GM12878 (cell line): ENCODE results near the gene NDUFB7. TPM values are rescaled to one million over a fixed set of nuclear protein-coding genes. Genes with fewer than 3 reads are reported as not detected.

Experiments
- ATAC-seq: fragments of 200-7000 bp; cut with Tn5 transposase; 3 replicates; pipeline ENCODE4 v1.9.1; 2020; ENCODE audit warnings: mild to moderate bottlenecking, moderate library complexity
- BruUV-seq: library from RNA; stranded (reverse); fragments of 400-500 nt; replicated peaks from 2 replicates; lab custom pipeline; 2021; lab: Mats Ljungman, UMichigan
- CTCF ChIA-PET: fragments of 300-600 bp; sonication (Branson Sonifier 250); formaldehyde crosslinking; extraction: SDS; loops from one replicate; lab custom pipeline; 2021; ENCODE audit warnings: inconsistent platforms; lab: Yijun Ruan, JAX
- POLR2A ChIA-PET: fragments of 350-600 bp; formaldehyde crosslinking; extraction: SDS; loops from one replicate; lab custom pipeline; 2021; ENCODE audit warnings: inconsistent platforms; lab: Charles Lee
- RAD21 ChIA-PET: fragments of 300-600 bp; sonication (Branson Sonifier 250); formaldehyde crosslinking; loops from one replicate; lab custom pipeline; 2023; ENCODE audit warnings: antibody characterized with exemption; ENCODE audit not compliant: unreplicated experiment; lab: Charles Lee
- SMC1A ChIA-PET: fragments of 300-600 bp; sonication (Branson Sonifier 250); formaldehyde crosslinking; loops from one replicate; lab custom pipeline; 2023; ENCODE audit not compliant: unreplicated experiment, uncharacterized antibody; lab: Charles Lee
- DNase-seq: peaks from one replicate; pipeline ENCODE4 v3.0.0-alpha.2; 2011; ENCODE audit warnings: low read depth, low spot score
- FAIRE-seq: peaks from 3 replicates; lab custom pipeline; 2011; peaks lifted over from hg19 to GRCh38; lab: Jason Lieb, UNC
- H2AFZ ChIP-seq: 2 replicates; pipeline ENCODE4 v1.6.0; 2011; ENCODE audit warnings: low read depth, low read length, control low read depth; ENCODE audit not compliant: control insufficient read depth
- H3K27ac ChIP-seq: 2 replicates; pipeline ENCODE4 v1.5.1; 2011; ENCODE audit warnings: control low read depth; ENCODE audit not compliant: control insufficient read depth, insufficient read depth
- H3K27me3 ChIP-seq, 2 experiments: replicated peaks in 1 of 2; 2 replicates each; pipeline versions ENCODE4 v1.6.0 to v1.6.1; 2011; ENCODE audit warnings: low read length in 1 of 2; ENCODE audit not compliant: control insufficient read depth in 2 of 2, insufficient read depth in 2 of 2
- H3K36me3 ChIP-seq, 2 experiments: 2 replicates each; pipeline ENCODE4 v1.5.1; 2011; ENCODE audit warnings: low read length in 1 of 2; ENCODE audit not compliant: control insufficient read depth in 2 of 2, insufficient read depth in 2 of 2
- H3K4me1 ChIP-seq: 2 replicates; pipeline ENCODE4 v1.6.1; 2011; ENCODE audit warnings: mild to moderate bottlenecking, low read length, moderate library complexity, mixed read lengths; ENCODE audit not compliant: control insufficient read depth, insufficient read depth
- H3K4me2 ChIP-seq: 2 replicates; pipeline ENCODE4 v1.6.0; 2011; ENCODE audit warnings: control low read depth; ENCODE audit not compliant: control insufficient read depth, insufficient read depth
- H3K4me3 ChIP-seq: fragments of 200-600 bp; sonication (generic); 2 replicates; pipeline ENCODE4 v1.5.1; 2016
- H3K79me2 ChIP-seq: 2 replicates; pipeline ENCODE4 v1.6.0; 2011; ENCODE audit warnings: low read length; ENCODE audit not compliant: control insufficient read depth, insufficient read depth
- H3K9ac ChIP-seq: 2 replicates; pipeline ENCODE4 v1.8.0; 2011; ENCODE audit warnings: low read length, control low read depth, mixed read lengths; ENCODE audit not compliant: control insufficient read depth, insufficient read depth
- H3K9me3 ChIP-seq: replicated peaks from 3 replicates; pipeline ENCODE4 v1.5.1; 2011; ENCODE audit warnings: mild to moderate bottlenecking, low read length; ENCODE audit not compliant: control insufficient read depth, insufficient read depth
- H4K20me1 ChIP-seq: 2 replicates; pipeline ENCODE4 v1.6.0; 2011; ENCODE audit not compliant: control insufficient read depth, insufficient read depth
- BACH1 ChIP-seq: fragments of 450-650 bp; IDR thresholded peaks from 2 replicates; pipeline ENCODE4 v1.6.1; 2017; ENCODE audit warnings: mild to moderate bottlenecking, borderline replicate concordance
- CBX5 ChIP-seq: sonication (generic); IDR thresholded peaks from 2 replicates; pipeline ENCODE4 v1.6.1; 2016; ENCODE audit warnings: low read depth, moderate library complexity, mild to moderate bottlenecking, inconsistent platforms
- HDAC2 ChIP-seq: fragments of 200-600 bp; sonication (generic); IDR thresholded peaks from 2 replicates; pipeline ENCODE4 v1.6.1; 2017
- JUND ChIP-seq: IDR thresholded peaks from 2 replicates; pipeline ENCODE4 v1.6.1; 2012; ENCODE audit warnings: low read depth, mild to moderate bottlenecking, low read length, improper control_type of control experiment, moderate library complexity
- MXI1 ChIP-seq: fragments of 150-350 bp; IDR thresholded peaks from 2 replicates; pipeline ENCODE4 v1.6.1; 2011; ENCODE audit warnings: low read depth, mild to moderate bottlenecking, inconsistent platforms, low read length, improper control_type of control experiment
- PAX5 ChIP-seq: IDR thresholded peaks from 2 replicates; pipeline ENCODE4 v1.6.1; 2011; ENCODE audit warnings: low read depth, low read length, borderline replicate concordance
- POLR2A ChIP-seq: IDR thresholded peaks from 2 replicates; pipeline ENCODE4 v1.6.1; 2011; ENCODE audit warnings: low read depth, mild to moderate bottlenecking, low read length
- WRNIP1 ChIP-seq: IDR thresholded peaks from 2 replicates; pipeline ENCODE4 v1.6.1; 2011; ENCODE audit warnings: low read depth, low read length, improper control_type of control experiment, borderline replicate concordance
- WGBS: methylation state at CpG from one replicate; pipeline ENCODE4 v1.1.6; 2016; ENCODE audit warnings: low lambda C conversion rate; ENCODE audit not compliant: insufficient replicate concordance, insufficient coverage; ENCODE audit errors: missing lambda C conversion rate; 5-methylcytosine and 5-hydroxymethylcytosine counted together
- in situ Hi-C: fragments of 300-500 bp; cut with MboI; formaldehyde crosslinking; loops from 9 replicates; pipeline ENCODE4 v1.14.3; 2018; ENCODE audit warnings: mixed read lengths
- intact Hi-C: fragments of 100-400 bp; cut with micrococcal nuclease; formaldehyde crosslinking; loops from one replicate; pipeline ENCODE4 v1.14.2; 2022; ENCODE audit not compliant: unreplicated experiment
- polyA plus RNA-seq, 11 experiments: library from polyadenylated mRNA; depleted of rRNA in 4 of 11; unstranded in 6 of 11; stranded (reverse) in 5 of 11; fragments of >200 nt; fragmentation: Nextera tagmentation in 4 of 11; fragmentation: Illumina TruSeq in 1 of 11; extraction: Ambion mirVana in 4 of 11; extraction: Trizol in 1 of 11; gene quantifications; 1 replicate in 1 of 11; 2 replicates in 10 of 11; pipeline versions ENCODE4 v1.2.1 to v1.2.3, GENCODE V29; 2011 to 2016; ENCODE audit warnings: inconsistent platforms in 2 of 11, missing spikeins in 2 of 11, low read depth in 1 of 11
- total RNA-seq, 4 experiments: library from RNA; depleted of rRNA in 3 of 4; stranded (reverse); fragments of >200 nt in 3 of 4; fragmentation: Illumina TruSeq in 1 of 4; extraction: Trizol in 1 of 4; gene quantifications; 2 replicates each; pipeline versions ENCODE4 v1.2.1 to v1.2.3, GENCODE V29; 2013 to 2021
- TF ChIP-seq, protein P1 (sequence below): fragments of 450-650 bp; IDR thresholded peaks from 2 replicates; pipeline ENCODE4 v1.6.1; 2016; ENCODE audit warnings: mild to moderate bottlenecking

NDUFB7 gene
- total and polyA plus RNA-seq, 10 of the 15 experiments (the other 5 are each of a cell fraction or from before 2014, with no cell fraction given): 14.6 to 480 (median 182) TPM

DNA sequence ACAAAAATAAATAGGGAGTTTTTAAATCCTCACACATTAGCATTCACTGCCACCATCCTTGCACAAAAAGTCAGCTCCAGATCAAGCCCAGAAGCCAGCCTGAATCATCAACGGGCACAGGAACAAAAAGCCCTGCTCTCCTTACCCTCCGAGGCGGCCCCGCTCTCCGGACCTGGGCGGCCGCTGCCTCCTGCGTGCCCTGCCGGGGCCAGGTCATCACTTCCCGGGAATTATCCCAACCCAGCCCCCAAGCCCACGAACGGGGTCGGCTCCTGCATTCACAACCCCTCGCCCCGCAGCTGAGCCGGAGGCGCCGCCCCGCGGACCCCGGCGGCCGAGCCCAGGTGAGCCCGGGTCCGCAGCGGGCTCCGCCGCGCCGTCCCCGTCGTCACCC lies 54.4 kb downstream of the NDUFB7 start:
- DNase-seq (no peak), FAIRE-seq (no peak), ATAC-seq (no peak)
- no TSS peak for BruUV-seq
- no peaks in the 10 kb centered on the region for H3K27me3 ChIP-seq
- in situ Hi-C loops (no loop called here), intact Hi-C loops (no loop called here)
- H3K9me3 ChIP-seq: no peaks in the 10 kb centered on the region
- H3K4me2 ChIP-seq: no peak overlapping the region
- 1% methylated on average over 14 of the region's 32 CpGs for WGBS
- RAD21 ChIA-PET: interaction anchor here (1.1 to 1.9 kb wide), 3 partner anchors 85 to 381 kb away, joined by 3 to 5 read pairs (median 3); partner anchors contain the start of genes ASF1B and PKN1
- POLR2A ChIA-PET: interaction anchor here (0.6 to 2.7 kb wide), 6 partner anchors 8 to 381 kb away, joined by 3 to 12 read pairs (median 4); partner anchors contain the start of genes ASF1B and TECR
- H4K20me1 ChIP-seq: peaks cover 3% of the 10 kb centered on the region; the same call in 1 of the 2 replicates
- peaks cover 3 to 12% of the 10 kb centered on the region in 2 experiments; a peak in 3 of 4 replicates for H3K36me3 ChIP-seq
- peak overlapping the region; percentile 16; the same call in 1 of the 2 replicates for H2AFZ ChIP-seq
- peak; percentile 40; the same call in 1 of the 2 replicates for TF ChIP-seq BACH1
- TF ChIP-seq HDAC2: no peak
- TF ChIP-seq JUND: peak; percentile 19; the same call in 1 of the 2 replicates
- TF ChIP-seq PAX5: no peak
- peaks cover 30% of the 10 kb centered on the region for H3K79me2 ChIP-seq
- CTCF ChIA-PET: interaction anchor here (1.0 to 4.9 kb wide), 5 partner anchors 12 to 57 kb away, joined by 3 to 41 read pairs (median 5); no protein-coding TSS in a partner anchor
- H3K4me3 ChIP-seq: peak overlapping the region; percentile 95
- SMC1A ChIA-PET: interaction anchor here (1.3 to 1.4 kb wide), 2 partner anchors 12 to 13 kb away, joined by 4 read pairs; no protein-coding TSS in a partner anchor
- H3K4me1 ChIP-seq: peaks cover 9% of the 10 kb centered on the region
- peak overlapping the region; percentile 80 for H3K9ac ChIP-seq
- H3K27ac ChIP-seq: peak overlapping the region; percentile 88

DNA sequence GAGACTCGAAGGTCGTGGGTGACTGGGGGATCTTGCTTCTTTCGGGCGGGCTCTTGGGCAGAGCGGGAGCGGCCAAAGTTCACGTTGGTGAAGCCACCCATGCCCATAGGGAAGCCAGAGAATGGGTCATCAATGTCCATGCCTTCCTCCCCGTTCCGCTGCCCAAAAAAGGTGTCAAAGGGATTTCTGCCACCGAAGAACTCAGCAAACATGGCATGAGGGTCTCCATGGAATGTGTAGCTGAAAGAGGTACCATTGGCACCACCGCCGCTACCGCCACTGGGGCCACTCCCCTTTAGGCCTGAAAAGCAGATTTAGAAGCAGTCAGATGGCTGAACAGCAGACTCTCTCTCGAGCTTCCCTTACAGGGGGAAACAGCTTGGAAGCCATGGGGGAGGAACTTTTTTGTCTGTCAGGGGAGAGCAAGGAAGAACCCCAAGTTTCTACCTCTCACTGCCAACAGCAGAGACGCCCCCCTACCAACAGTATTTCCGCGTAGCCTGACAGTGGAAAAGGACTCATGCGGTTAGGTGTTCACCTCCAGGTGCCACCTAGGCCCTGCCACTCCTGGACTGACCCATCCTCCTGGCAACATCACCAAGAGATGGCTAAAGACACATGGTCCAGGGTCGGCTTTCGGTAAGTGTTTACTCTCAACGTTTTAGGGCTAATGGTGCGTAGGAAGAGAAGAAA lies 55.0 kb downstream of the NDUFB7 start:
- ChIA-PET SMC1A (interaction anchor here (0.8 to 1.4 kb wide), 3 partner anchors 11 to 157 kb away, joined by 4 read pairs; no protein-coding TSS in a partner anchor), RAD21 (interaction anchor here (1.1 to 1.9 kb wide), 3 partner anchors 85 to 380 kb away, joined by 3 to 5 read pairs (median 3); partner anchors contain the start of genes ASF1B and PKN1), POLR2A (interaction anchor here (0.6 to 2.7 kb wide), 4 partner anchors 9 to 82 kb away, joined by 3 to 12 read pairs (median 5); partner anchors contain the start of gene TECR)
- H3K9me3 ChIP-seq: no peaks in the 10 kb centered on the region
- intact Hi-C loops (no loop called here), in situ Hi-C loops (no loop called here)
- no peaks in the 10 kb centered on the region for H3K27me3 ChIP-seq
- H3K4me1 ChIP-seq: peaks cover 9% of the 10 kb centered on the region
- DNase-seq (no peak), FAIRE-seq (no peak)
- peak overlapping the region; percentile 90 for H3K4me2 ChIP-seq
- no TSS peak for BruUV-seq
- H2AFZ ChIP-seq: no peak overlapping the region
- H3K36me3 ChIP-seq: peaks cover 3 to 12% of the 10 kb centered on the region in 2 experiments; a peak in 3 of 4 replicates
- 36% methylated on average over 22 of the region's 22 CpGs for WGBS
- H4K20me1 ChIP-seq: peaks cover 3% of the 10 kb centered on the region; the same call in 1 of the 2 replicates
- TF ChIP-seq, protein P1, sequence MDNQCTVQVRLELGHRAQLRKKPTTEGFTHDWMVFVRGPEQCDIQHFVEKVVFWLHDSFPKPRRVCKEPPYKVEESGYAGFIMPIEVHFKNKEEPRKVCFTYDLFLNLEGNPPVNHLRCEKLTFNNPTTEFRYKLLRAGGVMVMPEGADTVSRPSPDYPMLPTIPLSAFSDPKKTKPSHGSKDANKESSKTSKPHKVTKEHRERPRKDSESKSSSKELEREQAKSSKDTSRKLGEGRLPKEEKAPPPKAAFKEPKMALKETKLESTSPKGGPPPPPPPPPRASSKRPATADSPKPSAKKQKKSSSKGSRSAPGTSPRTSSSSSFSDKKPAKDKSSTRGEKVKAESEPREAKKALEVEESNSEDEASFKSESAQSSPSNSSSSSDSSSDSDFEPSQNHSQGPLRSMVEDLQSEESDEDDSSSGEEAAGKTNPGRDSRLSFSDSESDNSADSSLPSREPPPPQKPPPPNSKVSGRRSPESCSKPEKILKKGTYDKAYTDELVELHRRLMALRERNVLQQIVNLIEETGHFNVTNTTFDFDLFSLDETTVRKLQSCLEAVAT: peak; percentile 60; the same call in 1 of the 2 replicates
- TF ChIP-seq CBX5 (no peak), POLR2A (peak; percentile 65; the same call in 1 of the 2 replicates), WRNIP1 (peak; percentile 92; the same call in 1 of the 2 replicates), MXI1 (peak; percentile 57; the same call in 1 of the 2 replicates)
- TF ChIP-seq, all 136 proteins: peak for 4
- Histone ChIP-seq H3K79me2 (peaks cover 30% of the 10 kb centered on the region), H3K9ac (peak overlapping the region; percentile 80), H3K27ac (peak overlapping the region; percentile 88), H3K4me3 (peak overlapping the region; percentile 95)
- ATAC-seq: no peak
- CTCF ChIA-PET: interaction anchor here (1.4 to 4.9 kb wide), 3 partner anchors 11 to 57 kb away, joined by 5 to 41 read pairs (median 9); no protein-coding TSS in a partner anchor
